ENCODE data around the gene NMB.

DNA sequence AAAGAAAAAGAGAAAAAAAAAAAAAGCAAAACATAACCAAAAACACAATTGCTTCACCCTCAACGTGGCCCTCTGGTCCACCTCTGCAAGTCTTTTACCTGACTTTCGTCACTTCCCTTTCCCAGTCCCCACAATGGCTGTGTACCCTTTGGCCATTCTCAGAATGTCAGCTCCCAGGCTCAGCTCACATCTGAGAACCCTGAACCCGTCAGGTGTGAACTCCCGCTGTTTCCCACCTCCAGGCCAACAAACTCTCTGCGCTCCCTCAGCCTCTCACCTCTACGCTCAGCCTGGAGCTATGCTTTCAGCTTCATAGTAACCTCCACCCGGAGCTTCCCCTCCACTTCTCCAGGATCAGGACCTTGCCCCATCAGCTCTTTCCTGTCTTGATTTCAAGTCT, 33.6 kb downstream of the NMB start:
- TF ChIP-seq, protein P1, sequence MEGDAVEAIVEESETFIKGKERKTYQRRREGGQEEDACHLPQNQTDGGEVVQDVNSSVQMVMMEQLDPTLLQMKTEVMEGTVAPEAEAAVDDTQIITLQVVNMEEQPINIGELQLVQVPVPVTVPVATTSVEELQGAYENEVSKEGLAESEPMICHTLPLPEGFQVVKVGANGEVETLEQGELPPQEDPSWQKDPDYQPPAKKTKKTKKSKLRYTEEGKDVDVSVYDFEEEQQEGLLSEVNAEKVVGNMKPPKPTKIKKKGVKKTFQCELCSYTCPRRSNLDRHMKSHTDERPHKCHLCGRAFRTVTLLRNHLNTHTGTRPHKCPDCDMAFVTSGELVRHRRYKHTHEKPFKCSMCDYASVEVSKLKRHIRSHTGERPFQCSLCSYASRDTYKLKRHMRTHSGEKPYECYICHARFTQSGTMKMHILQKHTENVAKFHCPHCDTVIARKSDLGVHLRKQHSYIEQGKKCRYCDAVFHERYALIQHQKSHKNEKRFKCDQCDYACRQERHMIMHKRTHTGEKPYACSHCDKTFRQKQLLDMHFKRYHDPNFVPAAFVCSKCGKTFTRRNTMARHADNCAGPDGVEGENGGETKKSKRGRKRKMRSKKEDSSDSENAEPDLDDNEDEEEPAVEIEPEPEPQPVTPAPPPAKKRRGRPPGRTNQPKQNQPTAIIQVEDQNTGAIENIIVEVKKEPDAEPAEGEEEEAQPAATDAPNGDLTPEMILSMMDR (conservative IDR thresholded peaks at IDR 0.05 in 1 of 2, IDR thresholded peaks at IDR 0.05 in 1 of 2; ENCODE audit: low read depth in 1 of 2, low read length in 2 of 2), result no peak
- no peak for TF ChIP-seq EZH2 (IDR thresholded peaks at IDR 0.05; ENCODE audit: low read length, missing control alignments)

All from fibroblast of lung (primary cell).